Activated CD4-positive, alpha-beta T cell treated with anti-CD3 and anti-CD28 coated beads, Interleukin-2, amount 10 ng/mL, durations not matched to agents 7 days and 5 days (primary cell): Measurements from ENCODE around the gene DMXL1. TPM values are rescaled to one million over a fixed set of nuclear protein-coding genes. Genes with fewer than 3 reads are reported as not detected.
A peak's percentile ranks its signal among the peaks of the same experiment; 100 is the strongest.

Experiments used
- CTCF ChIA-PET: fragments of 350-600 bp; sonication (Branson Sonifier 250); formaldehyde crosslinking; loops from one replicate; lab custom pipeline; 2021; ENCODE audit warnings: antibody characterized with exemption; lab: Charles Lee
- POLR2A ChIA-PET: fragments of 350-600 bp; sonication (Branson Sonifier 250); formaldehyde crosslinking; loops from one replicate; lab custom pipeline; 2021; ENCODE audit warnings: antibody characterized with exemption; lab: Charles Lee
- DNase-seq: peaks from one replicate; pipeline ENCODE4 v3.0.0-alpha.2; 2020
- H3K27ac Mint-ChIP-seq: one replicate; pipeline ENCODE4 v1.8.0; 2021; ENCODE audit warnings: mild to moderate bottlenecking, moderate library complexity, mixed read lengths
- H3K27me3 Mint-ChIP-seq: one replicate; pipeline ENCODE4 v1.8.0; 2021; ENCODE audit warnings: mixed read lengths
- H3K36me3 Mint-ChIP-seq: one replicate; pipeline ENCODE4 v1.8.0; 2021; ENCODE audit warnings: low read depth, mixed read lengths
- H3K4me1 Mint-ChIP-seq: one replicate; pipeline ENCODE4 v1.8.0; 2021; ENCODE audit warnings: mixed read lengths
- H3K4me3 Mint-ChIP-seq: one replicate; pipeline ENCODE4 v1.8.0; 2021; ENCODE audit warnings: mild to moderate bottlenecking, moderate library complexity, mixed read lengths
- H3K9me3 Mint-ChIP-seq: one replicate; pipeline ENCODE4 v1.8.0; 2021; ENCODE audit warnings: mixed read lengths
- microRNA-seq: library from miRNA; unstranded; fragments of <30 nt; microRNA quantifications from one replicate; pipeline ENCODE4 v1.2.0, GENCODE V29; 2021; ENCODE audit warnings: borderline microRNAs expressed, borderline replicate concordance
- total RNA-seq, 2 experiments: library from RNA; stranded (reverse); gene quantifications; one replicate each; pipeline ENCODE4 v1.2.3, GENCODE V29; 2021

DMXL1 gene
- total RNA-seq, 2 experiments from 2014 or later: 28.4 to 29.3 TPM

- no peak for DNase-seq
- Mint-ChIP-seq H3K9me3 (peaks cover 14% of the 10 kb centered on the region), H3K4me1 (peaks cover 81% of the 10 kb centered on the region), H3K4me3 (no peak overlapping the region), H3K27me3 (no peaks in the 10 kb centered on the region), H3K27ac (peak overlapping the region; percentile 83), H3K36me3 (peaks cover 65% of the 10 kb centered on the region)
- POLR2A ChIA-PET: no interaction called here
- CTCF ChIA-PET: interaction anchor here (0.6 to 3.6 kb wide), 11 partner anchors 8 to 303 kb away, joined by 3 to 15 read pairs (median 5); partner anchors contain the start of gene DTWD2
These were observed 220.2 kb downstream of the DMXL1 start for GRCh38 chr5:119291056-119291455.

GRCh38 chr5:119291877-119292276 lies 221.0 kb downstream of the DMXL1 start:
- CTCF ChIA-PET: interaction anchor here (0.9 to 2.7 kb wide), 5 partner anchors 7 to 70 kb away, joined by 3 to 15 read pairs (median 6); no protein-coding TSS in a partner anchor
- Mint-ChIP-seq H3K27me3 (no peaks in the 10 kb centered on the region), H3K4me3 (no peak overlapping the region), H3K4me1 (peaks cover 73% of the 10 kb centered on the region), H3K9me3 (peaks cover 15% of the 10 kb centered on the region), H3K27ac (no peak overlapping the region), H3K36me3 (peaks cover 64% of the 10 kb centered on the region)
- POLR2A ChIA-PET: no interaction called here
- no peak for DNase-seq

- Mint-ChIP-seq H3K27me3 (no peaks in the 10 kb centered on the region), H3K36me3 (peaks cover 66% of the 10 kb centered on the region), H3K4me3 (no peak overlapping the region), H3K9me3 (peaks cover 16% of the 10 kb centered on the region), H3K4me1 (peaks cover 69% of the 10 kb centered on the region), H3K27ac (no peak overlapping the region)
- ChIA-PET CTCF (interaction anchor here (0.9 kb wide), 1 partner anchor 19 kb away, joined by 3 read pairs; no protein-coding TSS in a partner anchor), POLR2A (no interaction called here)
- no peak for DNase-seq
These were observed 222.0 kb downstream of the DMXL1 start for GRCh38 chr5:119292701-119293515.

GRCh38 chr5:119293516-119293829 lies 222.6 kb downstream of the DMXL1 start:
- ChIA-PET POLR2A (no interaction called here), CTCF (no interaction called here)
- Mint-ChIP-seq H3K36me3 (peaks cover 65% of the 10 kb centered on the region), H3K27ac (no peak overlapping the region), H3K4me1 (peaks cover 64% of the 10 kb centered on the region), H3K27me3 (no peaks in the 10 kb centered on the region), H3K4me3 (no peak overlapping the region), H3K9me3 (peaks cover 16% of the 10 kb centered on the region)
- DNase-seq: no peak

Small RNA genes within 50 kb of the gene (microRNA-seq; reads per million reads assigned to microRNA genes)
- gene MIR5706: not detected

Other genes with a start within 250 kb of the DMXL1 start
- gene DTWD2, start 82.5 kb upstream of the DMXL1 start, total RNA-seq: 1 to 10 TPM; 1.4 to 2.0 TPM